ENCODE data around the gene ALG12. TPM values are rescaled to one million over a fixed set of nuclear protein-coding genes. Genes with fewer than 3 reads are reported as not detected.

Gene ALG12
- total RNA-seq, 1 experiment from 2014 or later: 18.6 TPM

GRCh38 chr22:49960159-49961004 lies 42.1 kb upstream of the ALG12 start, which contains the start of gene PIM3:
TSS of gene PIM3 (plus strand) at chr22:49960772. CDS start at chr22:49960948, 176 bp downstream.
- BruUV-seq (replicated peaks): no TSS peak
- peaks cover 27% of the 10 kb centered on the region for H3K4me1 ChIP-seq (ENCODE audit: insufficient read depth, low read length, poor library complexity, severe bottlenecking)
- no peaks in the 10 kb centered on the region for H3K27me3 ChIP-seq (replicated peaks; ENCODE audit: insufficient read depth, low read depth, low read length, poor library complexity)
- POLR2A ChIA-PET (ENCODE audit: low non-redundant PET): interaction anchor here (0.6 kb wide), 2 partner anchors 11 to 24 kb away, joined by 3 to 8 read pairs; no protein-coding TSS in a partner anchor
- H3K27ac ChIP-seq (ENCODE audit: low read depth, low read length, poor library complexity, severe bottlenecking): peak within 1 kb of the TSS; percentile 94
- H3K9me3 ChIP-seq (ENCODE audit: low read depth, low read length, poor library complexity, severe bottlenecking): no peaks in the 10 kb centered on the region
- peak within 1 kb of the TSS; percentile 93 for H3K4me3 ChIP-seq (ENCODE audit: low read depth, low read length, poor library complexity, severe bottlenecking)
- CTCF ChIA-PET: no interaction called here
- intact Hi-C loops (cut with micrococcal nuclease; ENCODE audit: unreplicated experiment): no loop called here
- peaks cover 28% of the 10 kb centered on the region for H3K36me3 ChIP-seq (ENCODE audit: insufficient read depth, low read length, poor library complexity, severe bottlenecking)
- no peak for TF ChIP-seq EZH2 (IDR thresholded peaks at IDR 0.05; ENCODE audit: borderline replicate concordance, low read depth, low read length, poor library complexity, severe bottlenecking)
- TF ChIP-seq CTCF (conservative IDR thresholded peaks at IDR 0.05; ENCODE audit: low read depth, low read length): no peak
- peak; percentile 98 for DNase-seq (ENCODE audit: low spot score)

- DNase-seq (ENCODE audit: low spot score): no peak
- ChIA-PET CTCF (no interaction called here), POLR2A (ENCODE audit: low non-redundant PET) (interaction anchor here (0.5 to 0.6 kb wide), 2 partner anchors 11 to 14 kb away, joined by 3 to 8 read pairs; no protein-coding TSS in a partner anchor)
- Histone ChIP-seq H3K27ac (ENCODE audit: low read depth, low read length, poor library complexity, severe bottlenecking) (peak overlapping the region; percentile 94), H3K36me3 (ENCODE audit: insufficient read depth, low read length, poor library complexity, severe bottlenecking) (peaks cover 28% of the 10 kb centered on the region), H3K4me1 (ENCODE audit: insufficient read depth, low read length, poor library complexity, severe bottlenecking) (peaks cover 27% of the 10 kb centered on the region), H3K9me3 (ENCODE audit: low read depth, low read length, poor library complexity, severe bottlenecking) (no peaks in the 10 kb centered on the region), H3K27me3 (replicated peaks; ENCODE audit: insufficient read depth, low read depth, low read length, poor library complexity) (no peaks in the 10 kb centered on the region), H3K4me3 (ENCODE audit: low read depth, low read length, poor library complexity, severe bottlenecking) (peak overlapping the region; percentile 93)
- TF ChIP-seq EZH2 (IDR thresholded peaks at IDR 0.05; ENCODE audit: borderline replicate concordance, low read depth, low read length, poor library complexity, severe bottlenecking) (no peak), CTCF (conservative IDR thresholded peaks at IDR 0.05; ENCODE audit: low read depth, low read length) (no peak)
- TSS peak; percentile 86 for BruUV-seq (replicated peaks)
- intact Hi-C loops (cut with micrococcal nuclease; ENCODE audit: unreplicated experiment): no loop called here
These were observed 41.5 kb upstream of the ALG12 start for GRCh38 chr22:49959782-49960158.

GRCh38 chr22:49958931-49959781 lies 40.9 kb upstream of the ALG12 start:
- POLR2A ChIA-PET (ENCODE audit: low non-redundant PET): interaction anchor here (0.5 kb wide), 1 partner anchor 13 kb away, joined by 3 read pairs; no protein-coding TSS in a partner anchor
- Histone ChIP-seq H3K4me3 (ENCODE audit: low read depth, low read length, poor library complexity, severe bottlenecking) (peak overlapping the region; percentile 93), H3K27me3 (replicated peaks; ENCODE audit: insufficient read depth, low read depth, low read length, poor library complexity) (no peaks in the 10 kb centered on the region), H3K4me1 (ENCODE audit: insufficient read depth, low read length, poor library complexity, severe bottlenecking) (peaks cover 25% of the 10 kb centered on the region), H3K9me3 (ENCODE audit: low read depth, low read length, poor library complexity, severe bottlenecking) (no peaks in the 10 kb centered on the region), H3K36me3 (ENCODE audit: insufficient read depth, low read length, poor library complexity, severe bottlenecking) (peaks cover 24% of the 10 kb centered on the region), H3K27ac (ENCODE audit: low read depth, low read length, poor library complexity, severe bottlenecking) (peak overlapping the region; percentile 94)
- CTCF ChIA-PET: no interaction called here
- intact Hi-C loops (cut with micrococcal nuclease; ENCODE audit: unreplicated experiment): no loop called here
- BruUV-seq (replicated peaks): no TSS peak
- no peak for TF ChIP-seq EZH2 (IDR thresholded peaks at IDR 0.05; ENCODE audit: borderline replicate concordance, low read depth, low read length, poor library complexity, severe bottlenecking)
- no peak for TF ChIP-seq CTCF (conservative IDR thresholded peaks at IDR 0.05; ENCODE audit: low read depth, low read length)
- DNase-seq (ENCODE audit: low spot score): no peak
